PC-3 (cell line): Measurements from ENCODE around the gene ABCC11.

Experiments
- CTCF ChIP-seq: fragments of 300-600 bp; sonication (generic); conservative IDR thresholded peaks from 2 replicates; pipeline ENCODE4 v1.5.1; 2017; ENCODE audit warnings: antibody characterized with exemption, low read depth, mild to moderate bottlenecking, low read length
- EZH2 ChIP-seq: fragments of 300-600 bp; sonication (generic); IDR thresholded peaks from one replicate; pipeline ENCODE4 v1.6.1; 2017; ENCODE audit warnings: antibody characterized with exemption, mild to moderate bottlenecking, low read length; ENCODE audit not compliant: unreplicated experiment
- EZH2phosphoT487 ChIP-seq: fragments of 300-600 bp; sonication (generic); IDR thresholded peaks from 2 replicates; pipeline ENCODE4 v1.6.1; 2018; ENCODE audit warnings: mild to moderate bottlenecking, antibody characterized with exemption, low read length, borderline replicate concordance

GRCh38 chr16:48212033-48212432 lies 35.3 kb downstream of the ABCC11 start:
- TF ChIP-seq CTCF (no peak), EZH2 (no peak), EZH2phosphoT487 (no peak)
